Astrocyte of the cerebellum (primary cell): Measurements from ENCODE around the gene C18orf32.
A peak's percentile ranks its signal among the peaks of the same experiment; 100 is the strongest.
"Not testable (repeated sequence)": the region's sequence is repeated elsewhere in the genome, so short reads cannot be mapped to it uniquely, and the experiment has no call there.

Experiments
- DNase-seq: peaks from one replicate; pipeline ENCODE4 v3.0.0-alpha.2; 2011; ENCODE audit warnings: low read depth
- H3K4me3 ChIP-seq: 2 replicates; pipeline ENCODE4 v1.5.1; 2011; ENCODE audit warnings: mild to moderate bottlenecking, low read depth, low read length, moderate library complexity
- CTCF ChIP-seq: IDR thresholded peaks from 2 replicates; pipeline ENCODE4 v1.5.1; 2012; ENCODE audit warnings: low read length, low read depth, moderate library complexity, mild to moderate bottlenecking; ENCODE audit errors: missing control alignments
- in situ Hi-C: cut with HindIII; loops from 2 replicates; pipeline ENCODE4 v1.10.0; 2017; ENCODE audit warnings: low sequenced_read_pairs

Gene C18orf32

GRCh38 chr18:49457616-49458015 lies 29.4 kb downstream of the C18orf32 start:
- no peak overlapping the region for H3K4me3 ChIP-seq
- TF ChIP-seq CTCF = no peak
- DNase-seq = no peak
- in situ Hi-C loops = no loop called here

GRCh38 chr18:49456794-49457193 lies 30.2 kb downstream of the C18orf32 start:
- no peak for TF ChIP-seq CTCF
- DNase-seq = no peak
- in situ Hi-C loops = no loop called here
- no peak overlapping the region for H3K4me3 ChIP-seq

- H3K4me3 ChIP-seq, in situ Hi-C loops, DNase-seq: not testable (repeated sequence)
Measured at GRCh38 chr18:49452534-49452933, 34.5 kb downstream of the C18orf32 start.

GRCh38 chr18:49447810-49448745 lies 39.0 kb downstream of the C18orf32 start:
- TF ChIP-seq CTCF = peak; percentile 46
- peak; percentile 32 for DNase-seq
- in situ Hi-C loops = no loop called here
- H3K4me3 ChIP-seq = no peak overlapping the region

- no peak for TF ChIP-seq CTCF
- no peak for DNase-seq
- H3K4me3 ChIP-seq = no peak overlapping the region
- in situ Hi-C loops = no loop called here
Measured at GRCh38 chr18:49446481-49446880, 40.6 kb downstream of the C18orf32 start.

GRCh38 chr18:49444581-49444980 lies 42.5 kb downstream of the C18orf32 start:
- no peak for TF ChIP-seq CTCF
- in situ Hi-C loops = no loop called here
- H3K4me3 ChIP-seq = no peak overlapping the region
- DNase-seq = no peak

GRCh38 chr18:49443837-49444236 lies 43.2 kb downstream of the C18orf32 start:
- no peak for DNase-seq
- no peak overlapping the region for H3K4me3 ChIP-seq
- in situ Hi-C loops = no loop called here
- no peak for TF ChIP-seq CTCF
